NCI-H69 (cell line): ENCODE results near the gene CKB.
"Not testable (repeated sequence)": the region's sequence is repeated elsewhere in the genome, so short reads cannot be mapped to it uniquely, and the experiment has no call there.

ENCODE experiments used
- DNase-seq: peaks from one replicate; lab custom pipeline; 2025; lab: John Stamatoyannopoulos, UW

Gene CKB

DNA sequence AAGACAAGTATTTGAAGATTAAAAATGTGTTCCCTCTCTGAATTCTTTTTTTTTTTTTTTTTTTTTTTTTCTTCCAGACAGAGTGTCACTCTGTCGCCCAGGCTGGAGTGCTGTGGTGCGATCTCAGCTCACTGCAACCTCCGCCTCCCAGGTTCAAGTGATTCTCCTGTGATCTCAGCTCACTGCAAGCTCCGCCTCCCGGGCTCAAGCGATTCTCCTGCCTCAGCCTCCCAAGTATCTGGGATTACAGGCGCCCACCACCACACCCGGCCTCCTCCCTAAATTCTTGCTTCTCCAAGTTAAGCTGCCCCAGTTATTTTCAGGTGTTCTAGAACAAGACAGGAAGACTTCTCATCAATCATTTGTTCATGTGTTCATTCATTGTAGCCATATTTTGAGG is 10.4 kb downstream of the CKB start:
- not testable (repeated sequence) for DNase-seq

DNA sequence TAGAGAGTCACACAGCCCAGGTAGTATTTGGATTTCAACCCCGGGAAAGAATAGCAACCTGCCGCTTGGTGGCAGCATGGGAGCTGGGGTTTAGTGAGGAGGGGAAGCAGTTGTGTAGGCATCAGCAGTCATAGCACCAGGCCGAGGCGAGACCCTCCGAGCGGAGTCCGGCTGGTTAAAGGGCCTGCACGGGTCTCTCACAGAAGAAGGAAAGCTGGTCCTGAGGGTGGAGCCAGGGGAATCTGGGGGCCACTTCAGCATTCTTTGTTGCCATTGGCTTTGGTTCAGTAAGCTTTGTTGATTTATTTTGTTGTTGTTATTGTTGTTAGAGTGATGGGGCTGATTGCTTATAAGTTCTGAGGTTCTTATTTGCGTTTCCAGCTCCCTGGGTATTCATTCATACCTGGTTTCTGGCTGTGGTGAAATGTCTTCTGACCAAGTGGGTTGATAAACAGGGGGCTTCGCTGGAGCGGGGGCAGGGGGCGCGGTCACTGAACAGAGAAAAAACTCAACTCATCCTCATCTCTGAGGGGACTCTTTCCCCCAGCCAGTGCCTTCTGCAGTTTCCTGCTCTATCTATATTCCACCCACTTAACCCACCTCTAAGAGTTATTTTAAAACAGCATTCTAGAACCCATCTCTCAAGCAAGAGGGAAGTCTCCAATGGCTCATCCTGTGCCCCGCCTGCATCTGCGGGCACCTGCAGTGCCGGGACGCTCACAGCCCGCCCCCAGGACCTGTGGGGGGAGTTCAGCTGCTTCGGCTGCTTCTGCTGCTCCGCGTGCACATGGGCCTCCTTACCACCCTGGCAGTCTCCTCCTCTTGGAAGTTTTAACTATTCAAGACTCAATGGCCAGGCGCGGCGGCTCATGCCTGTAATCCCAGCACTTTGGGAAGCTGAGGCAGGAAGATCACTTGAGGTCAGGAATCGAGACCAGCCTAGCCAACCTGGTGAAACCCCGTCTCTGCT is 11.6 kb downstream of the CKB start:
- DNase-seq, result no peak

DNA sequence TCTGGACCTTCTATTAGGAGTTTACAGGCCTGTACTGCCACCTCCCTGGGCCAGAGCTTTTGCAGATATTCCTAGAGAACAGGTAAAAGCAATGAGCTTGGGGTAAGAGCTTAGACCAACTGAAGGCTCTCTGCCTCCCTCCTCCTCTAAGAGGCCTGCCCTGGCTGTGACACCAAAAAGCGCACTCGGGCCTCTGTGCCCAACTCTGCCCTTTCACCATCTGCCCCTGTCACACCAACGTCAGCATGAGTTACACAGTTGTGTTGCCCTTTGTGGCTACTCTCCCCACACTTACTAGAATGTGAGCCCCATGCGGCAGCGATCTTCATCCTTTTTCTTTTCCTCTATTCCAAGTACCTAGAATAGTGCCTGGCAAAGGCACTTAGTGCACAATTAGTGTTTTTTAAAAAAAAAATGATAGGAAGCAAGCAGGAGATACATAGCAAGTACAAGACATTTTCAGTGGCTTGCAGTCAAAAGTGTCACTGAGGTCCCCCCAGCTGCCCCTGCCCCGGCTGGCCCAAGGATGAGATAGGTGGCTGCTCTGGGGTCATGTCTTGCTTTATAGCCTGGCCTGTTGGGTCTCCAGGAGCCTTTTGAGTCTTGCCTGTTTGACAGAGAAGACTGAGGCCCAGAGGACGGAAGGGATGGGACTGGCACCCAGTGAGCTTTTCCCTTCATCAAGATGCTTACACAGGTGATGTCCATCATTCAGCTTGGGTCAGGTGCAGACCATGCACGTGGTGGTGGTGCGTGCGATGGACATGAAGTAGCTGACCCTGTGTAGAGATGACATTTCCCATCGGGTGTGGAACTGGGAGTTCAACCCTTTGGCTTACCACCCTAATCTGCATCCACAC is 12.5 kb downstream of the CKB start:
- no peak for DNase-seq

DNA sequence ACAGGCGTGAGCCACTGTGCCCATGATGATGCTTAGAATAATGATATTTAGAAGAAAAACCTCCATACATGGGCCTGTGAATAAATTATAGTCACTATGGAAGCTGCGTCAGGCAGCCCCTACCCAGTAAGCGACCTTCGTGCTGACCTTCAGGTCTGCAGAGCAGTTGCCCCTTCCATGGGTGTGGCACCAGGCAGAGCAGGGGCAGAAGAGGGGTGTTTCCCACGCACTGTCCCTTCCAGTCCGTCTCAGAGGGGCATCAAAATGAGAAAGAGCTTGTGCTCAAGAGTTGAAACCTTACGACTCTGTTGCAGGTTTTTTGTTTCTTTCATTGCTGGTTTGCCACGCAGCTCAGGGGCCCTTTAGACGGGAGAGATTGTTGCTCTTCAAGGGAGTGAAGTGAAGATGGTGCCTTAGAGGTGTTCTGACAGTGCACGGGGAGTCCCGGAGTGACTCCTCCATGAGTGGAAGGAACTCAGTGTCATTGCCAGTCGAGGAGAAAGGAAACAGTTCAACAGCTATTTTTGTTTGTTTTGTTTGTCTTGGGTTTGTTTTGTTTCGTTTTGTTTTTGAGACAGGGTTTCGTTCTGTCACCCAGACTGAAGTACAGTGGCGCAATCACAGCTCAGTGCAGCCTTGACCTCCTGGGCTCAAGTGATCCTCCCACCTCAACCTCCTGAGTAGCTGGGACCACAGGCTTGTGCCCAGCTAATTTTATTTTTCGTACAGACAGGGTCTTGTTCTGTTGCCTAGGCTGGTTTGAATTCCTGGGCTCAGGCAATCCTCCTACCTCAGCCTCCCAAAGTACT is 13.9 kb downstream of the CKB start:
- no peak for DNase-seq

DNA sequence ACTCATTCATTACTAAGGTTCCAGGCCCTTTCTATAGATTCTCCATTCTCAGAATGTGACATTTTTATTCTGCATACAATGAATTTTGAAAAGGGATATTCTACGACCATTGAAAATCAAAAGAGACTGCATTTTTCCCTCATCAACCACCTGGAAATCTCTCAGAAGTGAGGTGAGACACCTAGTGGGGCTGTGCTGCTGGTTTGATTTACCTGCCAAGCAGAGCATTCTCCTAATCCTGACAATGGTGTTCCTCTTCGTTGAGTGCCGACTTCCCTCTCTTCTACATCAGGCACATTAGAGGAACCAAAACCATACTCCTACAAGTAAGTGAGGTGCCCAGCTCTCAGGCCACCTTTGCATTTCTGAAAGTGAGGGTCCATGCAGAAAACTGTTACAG is 14.9 kb downstream of the CKB start:
- no peak for DNase-seq

DNA sequence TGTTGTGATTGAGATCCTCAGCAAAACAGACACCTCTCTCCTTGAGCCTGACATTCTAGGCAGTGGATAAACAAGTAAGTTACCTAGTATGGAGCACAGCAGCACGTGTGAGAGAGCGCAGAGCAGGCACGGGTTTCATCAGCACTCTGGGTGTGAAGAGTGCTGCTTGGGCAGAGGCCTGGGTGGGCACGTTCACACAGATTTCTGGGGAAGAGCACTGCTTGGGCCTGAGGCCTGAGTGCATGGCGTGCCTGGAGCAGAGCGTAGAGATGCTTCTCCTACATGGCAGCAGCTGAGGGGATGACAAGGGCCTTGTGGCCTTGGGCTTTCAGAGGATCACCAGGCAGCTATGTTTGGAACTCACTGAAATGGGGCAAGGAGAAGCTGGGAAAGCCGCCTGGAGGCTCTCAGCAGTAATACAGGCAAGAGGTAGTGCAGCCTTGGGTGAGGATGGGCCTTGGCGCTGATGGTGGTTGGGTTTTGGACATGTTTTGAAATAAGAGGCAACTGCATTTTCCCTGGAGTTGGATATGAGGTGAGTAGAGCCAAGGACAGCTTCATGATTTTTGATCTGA is 17.6 kb downstream of the CKB start:
- no peak for DNase-seq

DNA sequence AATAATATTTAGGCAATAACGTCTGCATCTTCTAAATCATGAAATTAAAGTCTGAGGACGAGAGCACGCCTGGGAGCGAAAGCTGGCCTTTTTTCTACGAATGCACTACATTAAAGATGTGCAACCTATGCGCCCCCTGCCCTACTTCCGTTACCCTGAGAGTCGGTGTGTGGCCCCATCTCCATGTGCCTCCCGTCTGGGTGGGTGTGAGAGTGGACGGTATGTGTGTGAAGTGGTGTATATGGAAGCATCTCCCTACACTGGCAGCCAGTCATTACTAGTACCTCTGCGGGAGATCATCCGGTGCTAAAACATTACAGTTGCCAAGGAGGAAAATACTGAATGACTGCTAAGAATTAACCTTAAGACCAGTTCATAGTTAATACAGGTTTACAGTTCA is 19.3 kb downstream of the CKB start:
- DNase-seq, result no peak

DNA sequence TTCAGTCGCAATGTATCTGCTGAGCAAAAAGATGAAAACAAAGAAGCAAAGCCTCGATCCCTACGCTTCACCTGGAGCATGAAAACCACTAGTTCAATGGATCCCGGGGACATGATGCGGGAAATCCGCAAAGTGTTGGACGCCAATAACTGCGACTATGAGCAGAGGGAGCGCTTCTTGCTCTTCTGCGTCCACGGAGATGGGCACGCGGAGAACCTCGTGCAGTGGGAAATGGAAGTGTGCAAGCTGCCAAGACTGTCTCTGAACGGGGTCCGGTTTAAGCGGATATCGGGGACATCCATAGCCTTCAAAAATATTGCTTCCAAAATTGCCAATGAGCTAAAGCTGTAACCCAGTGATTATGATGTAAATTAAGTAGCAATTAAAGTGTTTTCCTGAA is 19.8 kb downstream of the CKB start:
- DNase-seq, result no peak

DNA sequence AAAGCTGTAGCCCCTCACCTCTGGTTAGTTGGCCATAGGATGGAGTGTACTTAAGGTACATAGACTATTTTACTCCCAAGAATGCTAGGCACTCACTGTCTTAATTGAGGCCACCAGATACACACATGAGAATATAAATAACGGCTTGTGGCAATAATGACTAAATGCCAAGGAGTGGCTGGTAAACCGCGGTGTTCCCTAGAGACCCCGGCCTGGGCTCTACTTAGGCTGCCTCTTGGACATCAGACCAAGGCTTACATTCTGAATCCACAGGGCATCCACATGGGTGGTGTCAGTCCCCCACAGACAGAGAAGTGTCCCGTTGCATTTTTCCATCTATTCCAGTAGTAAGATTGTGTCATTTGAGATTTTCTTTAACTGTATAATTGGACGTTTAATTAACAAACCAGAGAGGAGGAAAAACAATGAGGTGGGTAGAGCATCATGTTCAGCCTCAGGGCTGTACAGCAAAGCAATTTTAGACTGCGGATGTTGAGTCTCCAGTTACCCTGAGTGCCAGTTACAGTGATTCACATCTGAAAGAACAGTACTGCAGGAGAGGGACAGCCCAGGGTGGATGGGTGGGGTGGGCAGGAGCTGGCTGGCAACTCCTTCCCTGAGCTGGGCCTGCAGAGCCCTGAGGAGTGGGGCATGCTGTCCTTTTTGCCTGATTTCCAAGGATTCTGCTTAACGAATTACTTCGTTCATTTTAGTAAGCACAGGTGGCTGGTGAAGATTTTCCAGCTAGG is 20.5 kb downstream of the CKB start:
- no peak for DNase-seq

DNA sequence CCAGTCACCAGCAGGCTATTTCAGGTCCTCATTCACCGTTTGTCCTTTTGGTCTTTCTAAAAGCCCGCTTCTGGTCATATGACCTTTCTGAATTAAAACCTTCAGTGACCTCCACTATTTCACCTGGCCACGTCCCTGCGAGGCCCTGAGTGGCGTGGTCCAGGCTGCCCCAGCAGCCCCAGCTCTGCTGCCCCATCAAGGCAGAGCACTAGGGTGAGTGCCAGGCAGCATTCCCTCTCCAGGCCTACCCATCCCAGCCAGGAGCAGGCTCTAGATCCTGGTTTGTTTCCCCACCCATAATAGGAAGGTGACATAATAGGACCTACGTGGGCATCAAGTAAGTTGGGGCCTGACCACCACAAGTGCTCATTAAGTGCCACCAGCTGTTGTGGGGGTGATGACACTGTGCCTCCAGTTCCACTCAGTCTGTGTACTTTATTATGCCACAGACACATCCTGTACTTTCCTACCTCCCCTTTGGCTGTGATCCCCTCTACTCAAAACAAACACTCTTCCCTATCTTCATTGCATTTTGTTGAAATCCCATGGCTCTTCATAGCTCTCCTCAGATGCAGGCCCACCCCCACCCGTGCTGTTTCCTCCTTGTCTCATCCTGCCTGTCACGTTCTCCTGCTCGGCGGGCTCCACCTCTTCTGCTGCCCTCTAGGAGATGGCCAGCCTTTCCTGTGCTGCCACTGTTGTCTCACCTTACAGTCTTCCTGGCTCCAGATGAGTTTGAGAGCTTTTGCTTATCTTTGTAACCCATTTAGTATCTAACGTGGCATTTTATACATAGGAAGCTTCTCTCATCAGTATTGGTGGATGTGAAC is 21.4 kb downstream of the CKB start:
- DNase-seq, result no peak

DNA sequence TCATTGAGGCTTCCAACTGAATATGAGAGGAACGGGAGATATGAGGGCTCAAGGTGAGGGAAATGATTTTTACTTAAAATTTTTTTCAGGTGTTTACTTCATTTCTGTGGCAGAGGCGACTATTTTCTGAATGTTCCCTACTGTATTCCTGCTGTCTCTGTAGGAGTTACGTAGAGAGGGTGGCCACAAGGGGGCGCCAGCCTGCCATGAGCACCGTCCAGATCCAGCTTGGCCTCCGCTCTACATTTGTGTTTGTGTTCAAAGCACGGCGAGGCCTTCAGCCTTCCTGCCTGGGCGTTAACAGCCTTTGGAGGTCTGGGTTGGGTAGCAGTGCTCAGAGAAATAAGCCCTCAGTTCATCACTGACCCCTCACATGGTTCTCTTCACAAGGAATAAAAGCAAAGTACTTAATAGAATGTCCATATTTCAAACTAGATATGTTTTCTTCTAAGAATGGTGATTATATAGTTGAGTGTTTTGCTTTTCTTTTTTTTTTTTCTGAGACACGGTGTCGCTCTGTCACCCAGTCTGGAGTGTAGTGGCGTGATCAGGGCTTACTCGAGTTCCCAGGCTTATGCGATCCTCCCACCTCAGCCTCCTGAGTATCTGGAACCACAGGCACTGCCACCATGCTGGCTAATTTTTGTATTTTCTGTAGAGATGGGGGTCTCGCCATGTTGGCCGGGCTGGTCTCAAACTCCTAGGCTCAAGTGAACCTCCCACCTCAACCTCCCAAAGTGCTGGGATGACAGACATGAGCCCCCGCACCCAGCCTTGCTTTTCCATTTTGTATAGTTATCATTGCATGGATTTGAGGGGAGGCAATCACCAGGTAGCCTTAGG is 22.3 kb downstream of the CKB start:
- DNase-seq, result peak; percentile 91

DNA sequence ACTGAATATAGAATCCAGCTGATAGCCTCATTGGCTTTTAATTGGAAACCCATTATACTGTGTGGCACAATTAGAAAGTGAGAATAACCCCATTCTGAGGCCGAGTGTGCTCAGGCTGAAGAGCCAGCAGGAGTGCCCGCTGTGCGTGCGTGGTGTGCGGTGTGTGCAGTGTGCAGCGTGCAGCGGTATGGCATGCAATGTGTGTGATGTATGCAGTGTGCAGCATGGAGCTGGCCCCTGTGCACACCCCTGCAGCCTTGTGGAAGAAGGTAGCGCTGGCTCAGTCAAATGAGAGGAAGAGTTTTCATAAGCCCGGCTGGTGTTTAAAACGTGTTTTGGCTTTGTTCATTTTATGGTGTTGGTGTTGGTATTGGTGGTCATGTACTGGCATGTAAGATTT is 22.9 kb downstream of the CKB start:
- no peak for DNase-seq

DNA sequence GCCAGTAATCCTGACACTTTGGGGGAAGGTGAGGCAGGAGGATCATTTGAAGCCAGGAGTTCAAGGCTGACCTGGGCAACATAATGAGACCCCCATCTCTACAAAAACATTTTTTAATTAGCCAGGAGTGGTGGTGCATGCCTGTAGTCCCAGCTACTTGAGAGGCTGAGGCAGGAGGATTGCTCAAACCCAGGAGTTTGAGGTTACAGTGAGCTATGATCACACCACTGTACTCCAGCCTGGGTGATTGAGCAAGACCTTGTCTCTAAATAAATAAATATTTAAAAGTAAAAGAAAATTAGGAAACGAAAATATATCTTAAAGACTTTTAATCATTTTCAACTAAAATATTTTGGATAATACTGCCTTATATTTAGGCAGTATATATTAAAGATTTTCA is 25.9 kb downstream of the CKB start:
- no peak for DNase-seq

DNA sequence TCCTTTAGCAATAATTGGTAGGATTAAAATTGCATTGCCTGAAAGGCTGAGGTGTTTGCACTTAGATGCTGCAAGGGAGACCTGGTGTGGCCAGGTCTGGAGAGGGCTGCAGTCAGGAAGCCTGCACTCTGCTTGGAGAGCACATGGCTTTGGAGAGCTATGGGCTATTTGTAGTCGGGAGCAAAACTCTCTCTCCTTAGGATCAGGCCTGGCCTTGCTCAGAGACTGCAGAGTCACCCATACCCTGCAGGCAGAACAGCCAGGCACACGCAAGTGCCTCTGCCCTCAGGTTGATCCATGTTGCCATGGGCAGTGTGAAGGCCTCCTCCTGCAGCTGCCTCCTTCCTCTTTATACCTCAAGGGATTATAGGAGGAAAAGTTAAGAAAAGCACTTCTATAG is 26.8 kb downstream of the CKB start:
- DNase-seq, result no peak

DNA sequence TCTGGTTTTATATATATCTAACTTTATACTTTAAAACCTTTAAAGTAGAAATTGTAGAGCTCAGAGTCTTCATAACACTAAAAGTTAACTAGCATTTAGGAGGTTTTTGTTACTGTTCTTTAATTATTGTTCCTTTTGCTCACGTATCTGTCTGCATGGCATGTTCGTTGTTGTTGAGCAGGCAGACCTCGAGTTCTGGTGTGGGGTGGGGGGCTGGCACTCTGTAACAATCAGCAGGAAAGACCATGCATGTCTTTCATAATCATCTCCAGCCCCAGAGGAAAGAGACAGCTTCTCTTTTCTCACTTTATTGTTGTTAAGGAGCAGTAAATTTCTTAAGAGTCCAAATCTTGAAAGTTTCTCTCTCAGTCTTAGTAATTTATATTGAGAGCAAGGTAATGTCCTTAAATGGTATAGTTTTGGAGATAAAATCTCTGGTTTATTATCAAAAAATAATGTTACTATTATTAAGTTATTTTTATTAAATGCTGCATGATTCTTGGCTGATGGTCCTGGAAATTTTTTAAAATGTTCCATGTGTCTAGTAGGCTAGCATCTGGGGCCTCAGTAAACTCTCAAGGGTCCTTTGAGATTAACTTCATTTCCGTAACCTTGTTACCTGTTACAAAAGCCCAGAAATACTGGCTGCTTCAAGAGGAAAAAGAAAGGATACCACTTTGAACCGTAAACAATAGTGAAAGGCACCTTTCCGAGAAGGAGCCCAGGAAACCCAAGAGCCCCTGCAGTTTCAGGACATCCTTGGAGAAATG is 30.3 kb downstream of the CKB start:
- no peak for DNase-seq

DNA sequence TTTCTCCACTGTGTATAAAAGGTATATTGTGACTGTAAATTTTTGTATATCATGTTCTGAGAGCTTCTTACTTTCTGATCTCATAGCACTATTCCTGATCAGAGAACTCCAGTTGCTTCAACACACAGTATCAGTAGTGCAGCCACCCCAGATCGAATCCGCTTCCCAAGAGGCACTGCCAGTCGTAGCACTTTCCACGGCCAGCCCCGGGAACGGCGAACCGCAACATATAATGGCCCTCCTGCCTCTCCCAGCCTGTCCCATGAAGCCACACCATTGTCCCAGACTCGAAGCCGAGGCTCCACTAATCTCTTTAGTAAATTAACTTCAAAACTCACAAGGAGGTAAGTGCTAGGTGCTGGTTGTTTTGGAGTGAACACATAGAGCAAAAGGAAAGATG is 30.9 kb downstream of the CKB start:
- DNase-seq, result no peak

DNA sequence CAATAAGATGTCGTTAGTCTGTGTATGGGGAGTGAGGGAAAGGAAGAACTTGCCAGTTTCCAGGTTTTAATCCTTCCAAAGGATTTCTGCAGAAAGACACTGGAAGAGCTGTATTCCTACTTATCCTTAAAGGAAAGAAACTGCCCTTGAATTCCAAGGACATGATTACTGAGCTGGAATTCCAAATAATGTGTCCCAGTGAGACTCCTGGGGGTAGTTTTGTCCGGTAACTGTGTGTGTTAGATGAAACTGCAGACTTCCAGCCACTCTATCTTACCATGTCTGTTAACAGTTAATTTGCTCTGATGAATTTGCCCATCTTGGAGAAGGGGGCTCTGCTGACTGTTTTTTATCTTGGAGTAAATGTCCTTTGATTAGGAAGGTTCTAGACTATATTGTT is 33.0 kb downstream of the CKB start:
- peak; percentile 15 for DNase-seq

DNA sequence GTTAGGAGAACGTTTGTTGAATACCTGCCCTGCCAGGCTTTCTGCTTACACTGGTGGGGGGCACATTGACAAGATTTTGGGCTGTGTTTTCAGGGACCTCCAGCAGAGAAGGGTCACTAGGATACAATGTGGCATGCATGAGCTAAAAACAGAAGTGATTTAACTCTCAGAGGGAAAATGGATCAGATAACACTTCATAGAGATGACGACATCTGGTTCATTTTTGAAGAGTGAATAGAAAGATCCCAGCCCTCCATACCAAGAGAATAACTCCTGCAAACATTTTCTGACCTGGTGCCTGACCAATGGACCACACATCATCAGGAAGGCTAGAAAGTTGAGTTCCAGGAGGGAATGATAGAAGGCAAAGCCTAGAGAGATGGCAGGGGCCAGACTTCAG is 33.7 kb downstream of the CKB start:
- peak; percentile 55 for DNase-seq

DNA sequence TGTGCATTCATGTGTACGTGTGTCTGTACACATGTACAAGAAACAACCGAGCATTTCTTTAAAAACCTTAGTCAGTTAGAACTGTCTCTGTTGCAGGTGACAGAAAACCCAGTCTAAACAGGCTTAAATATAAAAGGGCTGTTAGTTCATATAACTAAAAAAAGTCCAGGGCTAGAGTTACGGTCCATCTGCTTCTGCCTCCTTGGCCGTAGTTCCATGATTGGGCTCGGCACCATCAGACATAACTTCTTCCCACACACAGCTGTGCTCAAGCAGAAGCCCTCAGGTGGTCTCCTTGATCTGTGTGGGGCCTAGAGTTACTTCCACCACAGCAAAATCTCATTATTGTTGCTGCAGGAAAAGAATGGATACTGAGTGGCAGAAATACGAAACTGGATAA is 34.6 kb downstream of the CKB start:
- DNase-seq, result peak; percentile 13
